AG09319 (cell line): ENCODE measurements around the gene SLC2A6.
A peak's percentile ranks its signal among the peaks of the same experiment; 100 is the strongest.

ENCODE experiments used
- DNase-seq: peaks from one replicate; pipeline ENCODE4 v3.0.0-alpha.2; 2010; ENCODE audit warnings: low read depth; ENCODE audit errors: extremely low read depth
- CTCF ChIP-seq: IDR thresholded peaks from 2 replicates; pipeline ENCODE4 v1.5.1; 2011; ENCODE audit warnings: low read depth, mild to moderate bottlenecking, inconsistent platforms, low read length, moderate library complexity

SLC2A6 gene

DNA sequence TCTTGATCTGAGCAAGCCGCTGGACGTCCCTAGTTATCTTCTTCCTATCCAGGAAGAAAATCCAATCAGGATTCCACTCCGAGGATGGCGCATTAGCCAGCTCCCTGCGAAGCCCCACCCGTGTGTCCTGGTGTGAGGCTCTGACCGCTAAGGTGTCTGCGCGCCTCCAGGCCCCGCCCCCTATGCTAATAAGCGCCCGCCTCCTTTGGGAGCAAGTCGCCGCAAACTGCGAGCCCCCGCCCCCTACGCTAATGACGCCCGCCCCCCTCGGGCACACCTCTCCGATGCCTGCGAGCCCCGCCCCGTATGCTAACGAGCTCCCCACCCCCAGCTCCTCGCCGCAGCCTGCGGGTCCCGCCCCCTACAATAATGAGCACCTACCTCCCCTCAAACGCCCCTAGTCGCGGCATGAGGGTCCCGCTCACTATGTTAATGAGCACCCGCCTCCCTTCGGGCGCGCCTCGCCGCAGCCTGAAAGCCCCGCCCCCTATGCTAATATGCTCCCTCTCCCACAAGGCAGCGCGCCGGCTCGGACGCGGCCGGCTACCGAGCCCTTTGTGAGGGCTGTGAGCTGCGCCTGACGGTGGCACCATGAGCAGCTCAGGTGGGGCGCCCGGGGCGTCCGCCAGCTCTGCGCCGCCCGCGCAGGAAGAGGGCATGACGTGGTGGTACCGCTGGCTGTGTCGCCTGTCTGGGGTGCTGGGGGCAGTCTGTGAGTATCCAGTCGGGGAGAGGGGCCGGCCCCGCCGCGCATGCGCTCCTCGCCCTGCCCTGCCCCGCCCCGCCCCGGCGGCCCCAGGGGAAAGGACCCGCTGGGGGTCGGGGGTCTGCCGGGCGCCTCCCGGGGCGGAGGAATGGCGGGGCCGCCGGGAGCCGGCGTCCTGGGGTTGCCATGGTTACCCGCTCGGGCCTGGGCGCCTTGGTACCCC, 19.2 kb downstream of the SLC2A6 start, which contains the start of gene CACFD1:
TSS of gene CACFD1 (plus strand) at position 503 of the 929 bp plus-strand sequence. CDS start at position 592, 89 bp downstream.
- peak; percentile 61 for DNase-seq
- no peak for TF ChIP-seq CTCF

GRCh38 chr9:133458643-133459312, 20.1 kb downstream of the SLC2A6 start:
- no peak for DNase-seq
- no peak for TF ChIP-seq CTCF

DNA sequence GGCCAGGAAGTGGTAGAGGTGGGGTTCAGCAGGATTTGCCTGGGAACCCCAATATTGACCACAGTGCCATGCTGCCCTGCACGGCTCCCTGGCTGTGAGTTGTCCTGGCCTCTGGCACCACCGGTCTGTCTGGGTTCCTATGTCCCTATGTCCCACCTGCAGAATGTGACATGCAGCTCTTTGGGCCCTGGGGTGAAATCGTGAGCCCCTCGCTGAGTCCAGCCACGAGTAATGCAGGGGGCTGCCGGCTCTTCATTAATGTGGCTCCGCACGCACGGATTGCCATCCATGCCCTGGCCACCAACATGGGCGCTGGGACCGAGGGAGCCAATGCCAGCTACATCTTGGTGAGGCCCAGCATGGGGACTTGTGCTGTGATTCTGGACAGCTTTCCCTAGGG, 21.2 kb downstream of the SLC2A6 start:
- DNase-seq = no peak
- no peak for TF ChIP-seq CTCF

DNA sequence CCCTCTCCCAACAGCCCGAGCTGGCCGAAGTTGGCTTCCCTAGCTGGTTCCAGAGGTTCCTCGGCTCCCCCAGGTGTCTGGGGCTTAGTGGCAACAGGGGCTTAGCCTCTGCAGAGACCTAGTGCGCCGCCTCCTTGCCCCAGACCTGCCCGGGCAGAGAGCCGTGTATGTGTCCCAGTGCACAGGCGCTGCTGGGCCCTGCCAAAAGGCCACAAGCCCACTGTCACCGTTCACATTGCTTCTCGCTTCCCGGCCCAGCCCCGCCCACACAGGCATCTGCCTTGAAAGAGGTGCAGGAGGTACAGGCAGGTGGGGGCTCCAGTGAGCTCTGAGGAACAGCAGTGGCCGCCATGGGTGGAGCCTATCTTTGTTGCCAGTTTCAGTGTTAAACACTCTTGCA, 21.7 kb downstream of the SLC2A6 start:
- TF ChIP-seq CTCF = no peak
- DNase-seq = no peak

- no peak; the same call in 1 of the 2 replicates for TF ChIP-seq CTCF
- DNase-seq = no peak
These were observed 22.5 kb downstream of the SLC2A6 start for GRCh38 chr9:133456409-133456808.

DNA sequence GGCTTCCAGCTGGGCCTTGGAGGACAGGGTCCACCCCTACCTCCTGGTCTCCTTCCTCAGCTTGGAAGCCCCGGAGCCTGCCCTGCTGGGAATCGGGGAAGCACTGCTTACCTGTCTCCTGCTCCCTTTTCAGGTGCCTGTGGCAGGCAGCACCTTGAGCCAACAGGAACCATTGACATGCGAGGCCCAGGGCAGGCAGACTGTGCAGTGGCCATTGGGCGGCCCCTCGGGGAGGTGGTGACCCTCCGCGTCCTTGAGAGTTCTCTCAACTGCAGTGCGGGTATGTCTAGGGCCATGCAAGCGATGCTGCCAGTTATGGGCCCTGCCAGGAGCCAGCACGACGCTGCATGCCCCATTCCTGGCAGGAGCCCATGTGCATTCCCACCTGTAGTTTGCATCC, 23.0 kb downstream of the SLC2A6 start:
- no peak for DNase-seq
- no peak for TF ChIP-seq CTCF
